Activated effector memory CD4-positive, alpha-beta T cell treated with anti-CD3 and anti-CD28 coated beads, Interleukin-2, amount 50 U/mL, for 16 hours (primary cell): ENCODE measurements around the gene DUOXA1.
"Not testable (repeated sequence)": the region's sequence is repeated elsewhere in the genome, so short reads cannot be mapped to it uniquely, and the experiment has no call there.

Experiments
- DNase-seq: peaks from one replicate; pipeline ENCODE4 v3.0.0-alpha.2; 2020

Gene DUOXA1

GRCh38 chr15:45150997-45151396 lies 21.3 kb upstream of the DUOXA1 start:
- no peak for DNase-seq

GRCh38 chr15:45150481-45150880 lies 20.8 kb upstream of the DUOXA1 start:
- DNase-seq, result no peak

GRCh38 chr15:45149060-45149459 lies 19.4 kb upstream of the DUOXA1 start:
- DNase-seq, result no peak

- no peak for DNase-seq
Observed at GRCh38 chr15:45148076-45149059, 18.7 kb upstream of the DUOXA1 start.

GRCh38 chr15:45147606-45148005 lies 17.9 kb upstream of the DUOXA1 start:
- no peak for DNase-seq

- DNase-seq, result no peak
Observed at GRCh38 chr15:45146405-45146804, 16.7 kb upstream of the DUOXA1 start.

GRCh38 chr15:45144775-45145174 lies 15.1 kb upstream of the DUOXA1 start:
- DNase-seq, result no peak

GRCh38 chr15:45143946-45144345 lies 14.3 kb upstream of the DUOXA1 start:
- DNase-seq, result no peak

GRCh38 chr15:45143056-45143455 lies 13.4 kb upstream of the DUOXA1 start:
- no peak for DNase-seq

GRCh38 chr15:45141386-45141785 lies 11.7 kb upstream of the DUOXA1 start:
- no peak for DNase-seq

GRCh38 chr15:45140557-45141250 lies 11.0 kb upstream of the DUOXA1 start:
- no peak for DNase-seq

GRCh38 chr15:45139770-45140169 lies 10.1 kb upstream of the DUOXA1 start:
- no peak for DNase-seq

GRCh38 chr15:45138814-45139765 lies 9.4 kb upstream of the DUOXA1 start:
- no peak for DNase-seq

- DNase-seq, result no peak
Observed at GRCh38 chr15:45137703-45138102, 8.0 kb upstream of the DUOXA1 start.

GRCh38 chr15:45136378-45136764 lies 6.7 kb upstream of the DUOXA1 start:
- DNase-seq, result peak; percentile 70

GRCh38 chr15:45135705-45136377 lies 6.2 kb upstream of the DUOXA1 start:
- not testable (repeated sequence) for DNase-seq

GRCh38 chr15:45134682-45135604 lies 5.3 kb upstream of the DUOXA1 start:
- DNase-seq, result peak; percentile 70

GRCh38 chr15:45134046-45134445 lies 4.4 kb upstream of the DUOXA1 start:
- no peak for DNase-seq

GRCh38 chr15:45133561-45133920 lies 3.9 kb upstream of the DUOXA1 start:
- no peak for DNase-seq

- DNase-seq, result no peak
Observed at GRCh38 chr15:45132844-45133560, 3.3 kb upstream of the DUOXA1 start.

GRCh38 chr15:45131510-45131909 lies 1.8 kb upstream of the DUOXA1 start:
- no peak for DNase-seq
